GM12892 (cell line): Measurements from ENCODE around the gene POU3F1.

ENCODE experiments used
- POLR2A ChIP-seq: IDR thresholded peaks from 2 replicates; pipeline ENCODE4 v1.6.1; 2011; ENCODE audit warnings: low read depth, low read length, control low read depth
- POLR2AphosphoS5 ChIP-seq: IDR thresholded peaks from 2 replicates; pipeline ENCODE4 v1.6.1; 2011; ENCODE audit warnings: low read depth, low read length, control low read depth
- TAF1 ChIP-seq: IDR thresholded peaks from 2 replicates; pipeline ENCODE4 v1.6.1; 2011; ENCODE audit warnings: low read depth, mild to moderate bottlenecking, control low read depth, low read length, borderline replicate concordance

GRCh38 chr1:38009841-38010180 is 36.8 kb downstream of the POU3F1 start:
- TF ChIP-seq POLR2AphosphoS5 (no peak), POLR2A (no peak), TAF1 (no peak)
